ENCODE measurements around the gene KLHL36.
"Not testable (repeated sequence)": the region's sequence is repeated elsewhere in the genome, so short reads cannot be mapped to it uniquely, and the experiment has no call there.

KLHL36 gene

GRCh38 chr16:84673561-84673960 is 25.2 kb downstream of the KLHL36 start:
- no peak for DNase-seq

GRCh38 chr16:84675423-84675822 is 27.1 kb downstream of the KLHL36 start:
- DNase-seq: no peak

- DNase-seq: no peak
Measured at GRCh38 chr16:84675884-84676283, 27.6 kb downstream of the KLHL36 start.

GRCh38 chr16:84677017-84677803 is 28.9 kb downstream of the KLHL36 start:
- DNase-seq: no peak

- no peak for DNase-seq
Measured at GRCh38 chr16:84677849-84678248, 29.5 kb downstream of the KLHL36 start.

GRCh38 chr16:84678541-84678940 is 30.2 kb downstream of the KLHL36 start:
- no peak for DNase-seq

- no peak for DNase-seq
Measured at GRCh38 chr16:84680165-84680842, 32.0 kb downstream of the KLHL36 start.

GRCh38 chr16:84680843-84681629 is 32.7 kb downstream of the KLHL36 start:
- no peak for DNase-seq

- DNase-seq: no peak
Measured at GRCh38 chr16:84683691-84684591, 35.6 kb downstream of the KLHL36 start.

GRCh38 chr16:84684592-84684965 is 36.3 kb downstream of the KLHL36 start:
- no peak for DNase-seq

- DNase-seq: no peak
Measured at GRCh38 chr16:84685210-84685609, 36.9 kb downstream of the KLHL36 start.

GRCh38 chr16:84686707-84687298 is 38.5 kb downstream of the KLHL36 start:
- DNase-seq: no peak

GRCh38 chr16:84687715-84688114 is 39.4 kb downstream of the KLHL36 start:
- no peak for DNase-seq

GRCh38 chr16:84688163-84688562 is 39.9 kb downstream of the KLHL36 start:
- not testable (repeated sequence) for DNase-seq

- no peak for DNase-seq
Measured at GRCh38 chr16:84689111-84689510, 40.8 kb downstream of the KLHL36 start.

GRCh38 chr16:84690088-84690819 is 41.9 kb downstream of the KLHL36 start:
- DNase-seq: no peak

- DNase-seq: no peak
Measured at GRCh38 chr16:84692451-84693214, 44.3 kb downstream of the KLHL36 start.

GRCh38 chr16:84693869-84694268 is 45.6 kb downstream of the KLHL36 start:
- not testable (repeated sequence) for DNase-seq

GRCh38 chr16:84694980-84695379 is 46.7 kb downstream of the KLHL36 start:
- no peak for DNase-seq

GRCh38 chr16:84699147-84699711 is 50.9 kb downstream of the KLHL36 start:
- no peak for DNase-seq
